ENCODE measurements around the gene IRF6.

Gene IRF6

DNA sequence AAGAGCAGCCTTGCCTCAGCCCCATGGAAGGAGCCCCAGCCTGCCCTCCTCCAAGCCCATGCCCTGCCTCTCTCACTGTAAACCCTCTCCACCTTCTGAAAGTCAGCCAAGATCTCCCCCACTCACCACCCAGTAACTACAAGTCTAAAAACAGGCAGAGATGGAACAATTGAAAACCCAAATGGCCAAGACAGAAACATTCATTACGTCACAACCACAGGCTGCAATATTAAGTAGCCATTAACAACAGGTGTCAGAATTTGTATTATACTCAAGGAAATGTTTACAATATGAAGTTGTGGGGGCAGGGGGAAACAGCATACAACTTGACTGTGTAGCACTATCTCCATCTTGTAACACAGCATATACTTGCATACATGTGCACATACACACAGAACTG lies 2.4 kb downstream of the IRF6 start:
- no peak overlapping the region for H3K27ac ChIP-seq (ENCODE audit: low read depth, low read length)
- H3K4me3 ChIP-seq (ENCODE audit: insufficient read depth, low read length, poor library complexity, severe bottlenecking), result no peak overlapping the region
- no peak overlapping the region for H3K4me2 ChIP-seq (ENCODE audit: low read depth, low read length, poor library complexity, severe bottlenecking)
- H3F3A ChIP-seq (ENCODE audit: insufficient read depth), result no peaks in the 10 kb centered on the region
- no peaks in the 10 kb centered on the region for H3K27me3 ChIP-seq (ENCODE audit: low read length)
- H3K79me2 ChIP-seq (ENCODE audit: insufficient read depth, low read length), result no peaks in the 10 kb centered on the region
- H4K20me1 ChIP-seq (ENCODE audit: low read depth, low read length), result no peaks in the 10 kb centered on the region
- H2AFZ ChIP-seq (ENCODE audit: low read depth, low read length, severe bottlenecking), result no peak overlapping the region
- no peaks in the 10 kb centered on the region for H3K9me3 ChIP-seq (ENCODE audit: insufficient read depth, low read length)
- no peaks in the 10 kb centered on the region for H3K36me3 ChIP-seq (ENCODE audit: low read length)
- H3K9me2 ChIP-seq (replicated peaks; ENCODE audit: insufficient read depth, low read length), result no peaks in the 10 kb centered on the region
- TF ChIP-seq, protein P1, sequence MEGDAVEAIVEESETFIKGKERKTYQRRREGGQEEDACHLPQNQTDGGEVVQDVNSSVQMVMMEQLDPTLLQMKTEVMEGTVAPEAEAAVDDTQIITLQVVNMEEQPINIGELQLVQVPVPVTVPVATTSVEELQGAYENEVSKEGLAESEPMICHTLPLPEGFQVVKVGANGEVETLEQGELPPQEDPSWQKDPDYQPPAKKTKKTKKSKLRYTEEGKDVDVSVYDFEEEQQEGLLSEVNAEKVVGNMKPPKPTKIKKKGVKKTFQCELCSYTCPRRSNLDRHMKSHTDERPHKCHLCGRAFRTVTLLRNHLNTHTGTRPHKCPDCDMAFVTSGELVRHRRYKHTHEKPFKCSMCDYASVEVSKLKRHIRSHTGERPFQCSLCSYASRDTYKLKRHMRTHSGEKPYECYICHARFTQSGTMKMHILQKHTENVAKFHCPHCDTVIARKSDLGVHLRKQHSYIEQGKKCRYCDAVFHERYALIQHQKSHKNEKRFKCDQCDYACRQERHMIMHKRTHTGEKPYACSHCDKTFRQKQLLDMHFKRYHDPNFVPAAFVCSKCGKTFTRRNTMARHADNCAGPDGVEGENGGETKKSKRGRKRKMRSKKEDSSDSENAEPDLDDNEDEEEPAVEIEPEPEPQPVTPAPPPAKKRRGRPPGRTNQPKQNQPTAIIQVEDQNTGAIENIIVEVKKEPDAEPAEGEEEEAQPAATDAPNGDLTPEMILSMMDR (IDR thresholded peaks at IDR 0.05; ENCODE audit: insufficient read depth, low read length, poor library complexity, severe bottlenecking), result no peak
- TF ChIP-seq EZH2phosphoT487 (conservative IDR thresholded peaks at IDR 0.05; ENCODE audit: low read length), result no peak
- H3K9ac ChIP-seq (ENCODE audit: low read length), result no peak overlapping the region

- Histone ChIP-seq H2AFZ (ENCODE audit: low read depth, low read length, severe bottlenecking) (no peak overlapping the region), H3F3A (ENCODE audit: insufficient read depth) (no peaks in the 10 kb centered on the region), H3K27me3 (ENCODE audit: low read length) (no peaks in the 10 kb centered on the region), H3K9me3 (ENCODE audit: insufficient read depth, low read length) (no peaks in the 10 kb centered on the region), H3K27ac (ENCODE audit: low read depth, low read length) (no peak overlapping the region), H3K36me3 (ENCODE audit: low read length) (no peaks in the 10 kb centered on the region), H3K4me2 (ENCODE audit: low read depth, low read length, poor library complexity, severe bottlenecking) (no peak overlapping the region), H3K9me2 (replicated peaks; ENCODE audit: insufficient read depth, low read length) (no peaks in the 10 kb centered on the region), H3K79me2 (ENCODE audit: insufficient read depth, low read length) (no peaks in the 10 kb centered on the region), H3K9ac (ENCODE audit: low read length) (no peak overlapping the region), H4K20me1 (ENCODE audit: low read depth, low read length) (no peaks in the 10 kb centered on the region), H3K4me3 (ENCODE audit: insufficient read depth, low read length, poor library complexity, severe bottlenecking) (no peak overlapping the region)
- TF ChIP-seq EZH2phosphoT487 (conservative IDR thresholded peaks at IDR 0.05; ENCODE audit: low read length), result no peak
- TF ChIP-seq, protein P1 (IDR thresholded peaks at IDR 0.05; ENCODE audit: insufficient read depth, low read length, poor library complexity, severe bottlenecking), result no peak
Measured at GRCh38 chr1:209802780-209803152, 3.2 kb downstream of the IRF6 start.

DNA sequence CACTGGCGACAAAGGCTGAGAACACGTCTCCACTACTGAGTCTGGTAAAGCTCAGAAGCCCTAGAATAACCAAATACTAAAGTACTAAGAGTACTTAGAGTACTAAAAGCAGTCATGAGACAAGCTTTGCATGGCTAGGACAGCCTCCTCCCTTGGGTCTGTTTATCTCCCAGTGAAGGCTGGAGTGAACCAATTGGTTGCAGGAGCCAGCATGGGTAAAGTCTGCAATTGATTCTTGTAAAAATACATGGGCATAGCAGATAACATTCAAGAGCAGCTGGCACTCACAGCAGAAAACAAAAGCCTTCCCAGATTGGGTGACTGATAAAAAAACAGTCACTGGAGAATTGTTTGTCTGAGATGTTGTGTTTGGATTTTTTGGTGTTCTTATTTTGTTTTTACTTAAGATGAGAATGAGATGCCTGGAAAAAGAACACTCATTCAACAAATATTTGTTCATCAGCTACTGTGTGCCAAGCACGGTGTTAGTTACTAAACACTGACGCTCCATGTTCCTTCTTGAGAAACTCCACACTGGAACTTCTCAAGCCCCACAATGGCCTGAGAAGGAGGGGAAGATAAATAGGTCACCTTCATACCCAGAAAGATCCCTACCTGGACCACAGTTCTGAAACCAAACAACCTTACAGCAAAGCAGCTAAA lies 3.7 kb downstream of the IRF6 start:
- no peaks in the 10 kb centered on the region for H3K9me2 ChIP-seq (replicated peaks; ENCODE audit: insufficient read depth, low read length)
- no peaks in the 10 kb centered on the region for H3K9me3 ChIP-seq (ENCODE audit: insufficient read depth, low read length)
- H3K4me2 ChIP-seq (ENCODE audit: low read depth, low read length, poor library complexity, severe bottlenecking), result no peak overlapping the region
- H2AFZ ChIP-seq (ENCODE audit: low read depth, low read length, severe bottlenecking), result no peak overlapping the region
- no peak overlapping the region for H3K9ac ChIP-seq (ENCODE audit: low read length)
- H3K4me3 ChIP-seq (ENCODE audit: insufficient read depth, low read length, poor library complexity, severe bottlenecking), result no peak overlapping the region
- H3K27ac ChIP-seq (ENCODE audit: low read depth, low read length), result no peak overlapping the region
- H3K27me3 ChIP-seq (ENCODE audit: low read length), result no peaks in the 10 kb centered on the region
- no peaks in the 10 kb centered on the region for H3F3A ChIP-seq (ENCODE audit: insufficient read depth)
- H3K79me2 ChIP-seq (ENCODE audit: insufficient read depth, low read length), result no peaks in the 10 kb centered on the region
- no peaks in the 10 kb centered on the region for H3K36me3 ChIP-seq (ENCODE audit: low read length)
- no peaks in the 10 kb centered on the region for H4K20me1 ChIP-seq (ENCODE audit: low read depth, low read length)
- TF ChIP-seq EZH2phosphoT487 (conservative IDR thresholded peaks at IDR 0.05; ENCODE audit: low read length), result no peak
- TF ChIP-seq, protein P1 (IDR thresholded peaks at IDR 0.05; ENCODE audit: insufficient read depth, low read length, poor library complexity, severe bottlenecking), result no peak

All from SU-DHL-6 (cell line).